ENCODE data around the gene DDX47. TPM values are rescaled to one million over a fixed set of nuclear protein-coding genes. Genes with fewer than 3 reads are reported as not detected.
"Not testable (repeated sequence)": the region's sequence is repeated elsewhere in the genome, so short reads cannot be mapped to it uniquely, and the experiment has no call there.

Gene DDX47
- total RNA-seq, 1 experiment from 2014 or later, result 39.2 TPM

GRCh38 chr12:12800406-12801180 is 12.6 kb upstream of the DDX47 start:
- Histone ChIP-seq H3K27ac (ENCODE audit: low read length) (no peak overlapping the region), H2AFZ (ENCODE audit: low read length) (no peak overlapping the region), H4K20me1 (ENCODE audit: insufficient read depth, low read depth, low read length) (no peaks in the 10 kb centered on the region), H3K79me2 (ENCODE audit: low read length) (no peaks in the 10 kb centered on the region), H3K4me3 (ENCODE audit: low read length) (no peak overlapping the region), H3K4me1 (ENCODE audit: low read length) (no peaks in the 10 kb centered on the region), H3K9me2 (replicated peaks; ENCODE audit: insufficient read depth, low read length) (no peaks in the 10 kb centered on the region), H3K4me2 (ENCODE audit: low read depth, low read length, poor library complexity, severe bottlenecking) (no peak overlapping the region), H3K36me3 (ENCODE audit: insufficient read depth, low read length) (no peaks in the 10 kb centered on the region), H3K9me3 (ENCODE audit: low read length) (no peaks in the 10 kb centered on the region), H3K9ac (ENCODE audit: low read length) (no peak overlapping the region), H3K27me3 (ENCODE audit: low read length) (no peaks in the 10 kb centered on the region)
- DNase-seq, result no peak

GRCh38 chr12:12801656-12802055 is 11.5 kb upstream of the DDX47 start:
- H3K36me3 ChIP-seq (ENCODE audit: insufficient read depth, low read length); H3K27ac ChIP-seq (ENCODE audit: low read length); DNase-seq; H3K9me3 ChIP-seq (ENCODE audit: low read length); H3K4me2 ChIP-seq (ENCODE audit: low read depth, low read length, poor library complexity, severe bottlenecking); H3K4me1 ChIP-seq (ENCODE audit: low read length); H3K9ac ChIP-seq (ENCODE audit: low read length); H3K27me3 ChIP-seq (ENCODE audit: low read length); H3K4me3 ChIP-seq (ENCODE audit: low read length); H3K9me2 ChIP-seq (replicated peaks; ENCODE audit: insufficient read depth, low read length); H4K20me1 ChIP-seq (ENCODE audit: insufficient read depth, low read depth, low read length); H3K79me2 ChIP-seq (ENCODE audit: low read length); H2AFZ ChIP-seq (ENCODE audit: low read length): not testable (repeated sequence)

GRCh38 chr12:12803186-12803585 is 10.0 kb upstream of the DDX47 start:
- Histone ChIP-seq H3K9me2 (replicated peaks; ENCODE audit: insufficient read depth, low read length) (no peaks in the 10 kb centered on the region), H4K20me1 (ENCODE audit: insufficient read depth, low read depth, low read length) (no peaks in the 10 kb centered on the region), H3K36me3 (ENCODE audit: insufficient read depth, low read length) (no peaks in the 10 kb centered on the region), H3K4me2 (ENCODE audit: low read depth, low read length, poor library complexity, severe bottlenecking) (no peak overlapping the region), H3K9me3 (ENCODE audit: low read length) (no peaks in the 10 kb centered on the region), H3K4me3 (ENCODE audit: low read length) (no peak overlapping the region), H3K27me3 (ENCODE audit: low read length) (no peaks in the 10 kb centered on the region), H3K4me1 (ENCODE audit: low read length) (peaks cover 4% of the 10 kb centered on the region), H3K9ac (ENCODE audit: low read length) (no peak overlapping the region), H3K79me2 (ENCODE audit: low read length) (no peaks in the 10 kb centered on the region), H3K27ac (ENCODE audit: low read length) (no peak overlapping the region), H2AFZ (ENCODE audit: low read length) (no peak overlapping the region)
- no peak for DNase-seq

GRCh38 chr12:12804011-12804410 is 9.1 kb upstream of the DDX47 start:
- Histone ChIP-seq H3K4me3 (ENCODE audit: low read length) (no peak overlapping the region), H4K20me1 (ENCODE audit: insufficient read depth, low read depth, low read length) (no peaks in the 10 kb centered on the region), H3K9me2 (replicated peaks; ENCODE audit: insufficient read depth, low read length) (no peaks in the 10 kb centered on the region), H3K4me1 (ENCODE audit: low read length) (peaks cover 10% of the 10 kb centered on the region), H3K27me3 (ENCODE audit: low read length) (no peaks in the 10 kb centered on the region), H3K27ac (ENCODE audit: low read length) (no peak overlapping the region), H2AFZ (ENCODE audit: low read length) (no peak overlapping the region), H3K79me2 (ENCODE audit: low read length) (no peaks in the 10 kb centered on the region), H3K9ac (ENCODE audit: low read length) (no peak overlapping the region), H3K9me3 (ENCODE audit: low read length) (no peaks in the 10 kb centered on the region), H3K36me3 (ENCODE audit: insufficient read depth, low read length) (no peaks in the 10 kb centered on the region), H3K4me2 (ENCODE audit: low read depth, low read length, poor library complexity, severe bottlenecking) (no peak overlapping the region)
- DNase-seq, result no peak

- Histone ChIP-seq H3K4me3 (ENCODE audit: low read length) (no peak overlapping the region), H3K79me2 (ENCODE audit: low read length) (no peaks in the 10 kb centered on the region), H3K9me2 (replicated peaks; ENCODE audit: insufficient read depth, low read length) (no peaks in the 10 kb centered on the region), H3K9ac (ENCODE audit: low read length) (no peak overlapping the region), H3K36me3 (ENCODE audit: insufficient read depth, low read length) (no peaks in the 10 kb centered on the region), H3K27me3 (ENCODE audit: low read length) (no peaks in the 10 kb centered on the region), H2AFZ (ENCODE audit: low read length) (no peak overlapping the region), H3K4me1 (ENCODE audit: low read length) (peaks cover 10% of the 10 kb centered on the region), H3K27ac (ENCODE audit: low read length) (no peak overlapping the region), H4K20me1 (ENCODE audit: insufficient read depth, low read depth, low read length) (no peaks in the 10 kb centered on the region), H3K4me2 (ENCODE audit: low read depth, low read length, poor library complexity, severe bottlenecking) (no peak overlapping the region), H3K9me3 (ENCODE audit: low read length) (no peaks in the 10 kb centered on the region)
- DNase-seq, result no peak
These were observed 8.7 kb upstream of the DDX47 start for GRCh38 chr12:12804432-12804886.

- no peaks in the 10 kb centered on the region for H3K9me2 ChIP-seq (replicated peaks; ENCODE audit: insufficient read depth, low read length)
- H2AFZ ChIP-seq (ENCODE audit: low read length), result no peak overlapping the region
- H3K36me3 ChIP-seq (ENCODE audit: insufficient read depth, low read length), result no peaks in the 10 kb centered on the region
- H3K4me2 ChIP-seq (ENCODE audit: low read depth, low read length, poor library complexity, severe bottlenecking), result no peak overlapping the region
- H3K4me3 ChIP-seq (ENCODE audit: low read length), result no peak overlapping the region
- no peaks in the 10 kb centered on the region for H3K27me3 ChIP-seq (ENCODE audit: low read length)
- H3K79me2 ChIP-seq (ENCODE audit: low read length), result no peaks in the 10 kb centered on the region
- H4K20me1 ChIP-seq (ENCODE audit: insufficient read depth, low read depth, low read length), result no peaks in the 10 kb centered on the region
- no peak for DNase-seq
- H3K9me3 ChIP-seq (ENCODE audit: low read length), result no peaks in the 10 kb centered on the region
- peaks cover 10% of the 10 kb centered on the region for H3K4me1 ChIP-seq (ENCODE audit: low read length)
- no peak overlapping the region for H3K9ac ChIP-seq (ENCODE audit: low read length)
- no peak overlapping the region for H3K27ac ChIP-seq (ENCODE audit: low read length)
These were observed 6.2 kb upstream of the DDX47 start for GRCh38 chr12:12806784-12807516.

- not testable (repeated sequence) for H4K20me1 ChIP-seq (ENCODE audit: insufficient read depth, low read depth, low read length); DNase-seq; H3K27me3 ChIP-seq (ENCODE audit: low read length); H3K4me3 ChIP-seq (ENCODE audit: low read length); H2AFZ ChIP-seq (ENCODE audit: low read length); H3K79me2 ChIP-seq (ENCODE audit: low read length); H3K4me1 ChIP-seq (ENCODE audit: low read length); H3K9me3 ChIP-seq (ENCODE audit: low read length); H3K36me3 ChIP-seq (ENCODE audit: insufficient read depth, low read length); H3K27ac ChIP-seq (ENCODE audit: low read length); H3K4me2 ChIP-seq (ENCODE audit: low read depth, low read length, poor library complexity, severe bottlenecking); H3K9ac ChIP-seq (ENCODE audit: low read length); H3K9me2 ChIP-seq (replicated peaks; ENCODE audit: insufficient read depth, low read length)
These were observed 5.6 kb upstream of the DDX47 start for GRCh38 chr12:12807517-12807903.

- H4K20me1 ChIP-seq (ENCODE audit: insufficient read depth, low read depth, low read length), result no peaks in the 10 kb centered on the region
- DNase-seq, result peak; percentile 76
- no peak overlapping the region; the same call in 1 of the 2 replicates for H3K4me3 ChIP-seq (ENCODE audit: low read length)
- H3K9ac ChIP-seq (ENCODE audit: low read length), result no peak overlapping the region
- no peak overlapping the region; the same call in 1 of the 2 replicates for H2AFZ ChIP-seq (ENCODE audit: low read length)
- no peaks in the 10 kb centered on the region for H3K9me3 ChIP-seq (ENCODE audit: low read length)
- no peaks in the 10 kb centered on the region for H3K79me2 ChIP-seq (ENCODE audit: low read length)
- peaks cover 10% of the 10 kb centered on the region for H3K4me1 ChIP-seq (ENCODE audit: low read length)
- peak overlapping the region; percentile 51 for H3K4me2 ChIP-seq (ENCODE audit: low read depth, low read length, poor library complexity, severe bottlenecking)
- H3K27ac ChIP-seq (ENCODE audit: low read length), result no peak overlapping the region
- H3K36me3 ChIP-seq (ENCODE audit: insufficient read depth, low read length), result no peaks in the 10 kb centered on the region
- H3K9me2 ChIP-seq (replicated peaks; ENCODE audit: insufficient read depth, low read length), result no peaks in the 10 kb centered on the region
- no peaks in the 10 kb centered on the region for H3K27me3 ChIP-seq (ENCODE audit: low read length)
These were observed 5.0 kb upstream of the DDX47 start for GRCh38 chr12:12807970-12808702.
